Body of pancreas (tissue), 4 donors: ENCODE measurements around the gene EFCAB5. TPM values are rescaled to one million over a fixed set of nuclear protein-coding genes. Genes with fewer than 3 reads are reported as not detected.

ENCODE experiments used
- ATAC-seq: fragments of 150-250 bp; one replicate; pipeline ENCODE4 v1.9.1; 2016
- DNase-seq, 4 donors: peaks; one replicate each; pipeline ENCODE4 v3.0.0-alpha.2; 2019
- H3K27ac ChIP-seq, 4 donors: fragments of 200-600 bp; sonication (generic); 1 replicate in 3 of 4; 2 replicates in 1 of 4; pipeline versions ENCODE4 v1.5.1 to v1.6.1; 2016 to 2019; ENCODE audit warnings: mild to moderate bottlenecking in 1 of 4, mixed read lengths in 1 of 4, moderate library complexity in 1 of 4
- H3K27me3 ChIP-seq, 2 donors: fragments of 200-600 bp; sonication (generic); one replicate each; pipeline ENCODE4 v1.6.0; 2016; ENCODE audit warnings: mild to moderate bottlenecking in 1 of 2
- H3K36me3 ChIP-seq, 2 donors: fragments of 200-600 bp; sonication (generic); replicated peaks in 1 of 2; 2 replicates each; pipeline ENCODE4 v1.5.1; 2016; ENCODE audit warnings: low read depth in 2 of 2; ENCODE audit not compliant: insufficient read depth in 1 of 2
- H3K4me1 ChIP-seq: fragments of 200-600 bp; sonication (generic); one replicate; pipeline ENCODE4 v1.6.0; 2016
- H3K4me3 ChIP-seq, 2 donors: fragments of 200-600 bp; sonication (generic); 1 replicate in 1 of 2; 2 replicates in 1 of 2; pipeline ENCODE4 v1.5.1; 2016 to 2019
- H3K9me3 ChIP-seq, 3 donors: fragments of 200-600 bp; sonication (generic); 1 replicate in 2 of 3; 2 replicates in 1 of 3; pipeline ENCODE4 v1.5.1; 2016
- POLR2A ChIP-seq, 3 donors: fragments of 450-650 bp; IDR thresholded peaks; one replicate each; pipeline ENCODE4 v1.6.1; 2016; ENCODE audit warnings: antibody characterized with exemption in 3 of 3, mild to moderate bottlenecking in 2 of 3
- WGBS, 2 donors: methylation state at CpG; one replicate each; pipeline ENCODE4 v1.1.5; 2017; 5-methylcytosine and 5-hydroxymethylcytosine counted together
- intact Hi-C: fragments of 100-400 bp; cut with DNase I; formaldehyde crosslinking; loops from one replicate; pipeline ENCODE4 v1.15.1; 2023
- total RNA-seq, 2 donors: library from RNA; depleted of rRNA; stranded (reverse); fragments of >200 nt; gene quantifications; one replicate each; pipeline ENCODE4 v1.1.0, GENCODE V29; 2016
- TF ChIP-seq, protein P1 (sequence below), 7 experiments: fragments of 450-650 bp in 4 of 7; fragments of 200-600 bp in 3 of 7; sonication (generic) in 3 of 7; IDR thresholded peaks; one replicate each; pipeline ENCODE4 v1.5.1; 2016 to 2019; ENCODE audit warnings: antibody characterized with exemption in 7 of 7

EFCAB5 gene
- total RNA-seq, 2 donors from 2014 or later, result under 0.01 TPM; not detected in 1

DNA sequence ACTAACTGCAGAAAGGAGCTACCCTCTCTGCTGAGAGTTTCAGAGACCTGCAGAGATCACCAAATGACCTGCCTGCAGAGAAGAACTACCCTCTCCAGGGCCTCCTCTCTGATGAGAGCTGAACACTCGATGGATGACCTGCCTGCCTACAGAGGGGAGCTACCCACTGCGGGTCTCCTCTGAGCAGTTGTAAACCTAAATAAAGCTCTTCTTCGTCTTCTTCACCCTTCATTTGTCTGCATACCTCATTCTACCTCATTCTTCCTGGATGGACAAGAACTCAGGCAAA, 35.6 kb upstream of the EFCAB5 start:
- Histone ChIP-seq H3K4me1 (peaks cover 6% of the 10 kb centered on the region), H3K4me3 (no peak overlapping the region), H3K27me3 (no peaks in the 10 kb centered on the region), H3K36me3 (no peaks in the 10 kb centered on the region), H3K27ac (no peak overlapping the region), H3K9me3 (no peaks in the 10 kb centered on the region)
- intact Hi-C loops, result no loop called here
- TF ChIP-seq POLR2A (IDR thresholded peaks at IDR 0.05), result no peak
- TF ChIP-seq, protein P1, sequence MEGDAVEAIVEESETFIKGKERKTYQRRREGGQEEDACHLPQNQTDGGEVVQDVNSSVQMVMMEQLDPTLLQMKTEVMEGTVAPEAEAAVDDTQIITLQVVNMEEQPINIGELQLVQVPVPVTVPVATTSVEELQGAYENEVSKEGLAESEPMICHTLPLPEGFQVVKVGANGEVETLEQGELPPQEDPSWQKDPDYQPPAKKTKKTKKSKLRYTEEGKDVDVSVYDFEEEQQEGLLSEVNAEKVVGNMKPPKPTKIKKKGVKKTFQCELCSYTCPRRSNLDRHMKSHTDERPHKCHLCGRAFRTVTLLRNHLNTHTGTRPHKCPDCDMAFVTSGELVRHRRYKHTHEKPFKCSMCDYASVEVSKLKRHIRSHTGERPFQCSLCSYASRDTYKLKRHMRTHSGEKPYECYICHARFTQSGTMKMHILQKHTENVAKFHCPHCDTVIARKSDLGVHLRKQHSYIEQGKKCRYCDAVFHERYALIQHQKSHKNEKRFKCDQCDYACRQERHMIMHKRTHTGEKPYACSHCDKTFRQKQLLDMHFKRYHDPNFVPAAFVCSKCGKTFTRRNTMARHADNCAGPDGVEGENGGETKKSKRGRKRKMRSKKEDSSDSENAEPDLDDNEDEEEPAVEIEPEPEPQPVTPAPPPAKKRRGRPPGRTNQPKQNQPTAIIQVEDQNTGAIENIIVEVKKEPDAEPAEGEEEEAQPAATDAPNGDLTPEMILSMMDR (IDR thresholded peaks at IDR 0.05), result no peak
- no peak for ATAC-seq
- DNase-seq, result no peak
- 94 to 98% methylated on average over 3 of the region's 3 CpGs for WGBS, 2 donors

DNA sequence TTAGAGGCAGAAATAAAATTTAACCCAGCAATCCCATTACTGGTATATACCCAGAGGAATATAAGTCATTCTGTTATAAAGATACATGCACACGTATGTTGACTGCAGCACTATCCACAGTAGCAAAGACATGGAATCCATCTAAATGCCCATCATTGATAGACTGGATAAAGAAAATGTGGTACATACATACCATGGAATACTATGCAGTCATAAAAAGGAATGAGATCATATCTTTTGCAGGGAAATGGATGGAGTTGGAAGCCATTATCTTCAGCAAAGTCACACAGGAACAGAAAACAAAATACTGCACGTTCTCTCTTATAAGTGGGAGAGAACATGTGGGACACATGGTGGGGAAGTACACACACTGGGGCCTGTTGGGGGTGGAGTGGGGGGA, 34.5 kb upstream of the EFCAB5 start:
- WGBS, 2 donors, result 98 to 100% methylated on average over 2 of the region's 2 CpGs
- TF ChIP-seq POLR2A (IDR thresholded peaks at IDR 0.05), result no peak
- TF ChIP-seq, protein P1 (IDR thresholded peaks at IDR 0.05), result no peak
- Histone ChIP-seq H3K27me3 (no peaks in the 10 kb centered on the region), H3K27ac (no peak overlapping the region), H3K9me3 (no peaks in the 10 kb centered on the region), H3K4me3 (no peak overlapping the region), H3K4me1 (peaks cover 18% of the 10 kb centered on the region), H3K36me3 (no peaks in the 10 kb centered on the region)
- ATAC-seq, result no peak
- intact Hi-C loops, result no loop called here
- no peak for DNase-seq

DNA sequence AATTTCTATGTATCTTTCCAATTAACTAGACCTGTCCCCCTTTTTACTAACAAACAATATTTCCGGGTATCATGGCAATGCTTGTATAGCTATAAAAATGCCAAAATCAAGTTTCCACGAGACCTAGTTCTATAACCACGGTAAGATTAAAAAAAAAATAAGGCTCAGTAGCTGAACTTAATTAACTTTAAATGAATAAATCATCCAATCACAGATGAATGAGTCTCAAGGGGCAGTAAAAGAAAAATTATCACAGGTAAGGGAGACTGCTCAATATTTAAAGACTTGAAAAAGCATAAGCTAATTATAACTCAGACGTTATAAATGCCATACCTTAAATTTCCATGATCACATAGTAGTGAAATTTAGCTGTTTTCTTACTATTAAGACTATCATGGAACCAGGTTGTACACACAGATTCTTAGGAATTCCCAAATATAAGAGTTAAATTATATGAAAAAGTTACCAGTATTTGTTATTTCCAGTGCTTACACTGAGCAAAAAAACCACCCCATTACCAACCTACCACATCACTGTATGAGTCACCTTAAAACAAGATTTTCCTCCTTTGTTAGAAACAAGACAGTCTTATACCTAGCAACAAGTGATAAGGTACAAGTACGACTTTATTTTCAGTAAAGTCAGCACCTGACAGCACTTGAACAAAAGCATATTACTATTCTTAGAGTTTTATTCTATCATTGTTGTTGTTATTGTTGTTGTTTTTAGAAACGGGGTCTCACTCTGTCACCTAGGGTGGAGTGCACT, 32.0 kb upstream of the EFCAB5 start:
- no peak for DNase-seq
- H3K4me3 ChIP-seq, result no peak overlapping the region
- no peaks in the 10 kb centered on the region for H3K36me3 ChIP-seq
- no peaks in the 10 kb centered on the region for H3K9me3 ChIP-seq
- ATAC-seq, result peak; percentile 48
- TF ChIP-seq POLR2A (IDR thresholded peaks at IDR 0.05), result no peak
- TF ChIP-seq, protein P1 (IDR thresholded peaks at IDR 0.05), result no peak
- H3K27me3 ChIP-seq, result no peaks in the 10 kb centered on the region
- H3K4me1 ChIP-seq, result peaks cover 27% of the 10 kb centered on the region
- 83 to 87% methylated on average over 6 of the region's 6 CpGs for WGBS, 2 donors
- intact Hi-C loops, result no loop called here
- H3K27ac ChIP-seq, result no peak overlapping the region

DNA sequence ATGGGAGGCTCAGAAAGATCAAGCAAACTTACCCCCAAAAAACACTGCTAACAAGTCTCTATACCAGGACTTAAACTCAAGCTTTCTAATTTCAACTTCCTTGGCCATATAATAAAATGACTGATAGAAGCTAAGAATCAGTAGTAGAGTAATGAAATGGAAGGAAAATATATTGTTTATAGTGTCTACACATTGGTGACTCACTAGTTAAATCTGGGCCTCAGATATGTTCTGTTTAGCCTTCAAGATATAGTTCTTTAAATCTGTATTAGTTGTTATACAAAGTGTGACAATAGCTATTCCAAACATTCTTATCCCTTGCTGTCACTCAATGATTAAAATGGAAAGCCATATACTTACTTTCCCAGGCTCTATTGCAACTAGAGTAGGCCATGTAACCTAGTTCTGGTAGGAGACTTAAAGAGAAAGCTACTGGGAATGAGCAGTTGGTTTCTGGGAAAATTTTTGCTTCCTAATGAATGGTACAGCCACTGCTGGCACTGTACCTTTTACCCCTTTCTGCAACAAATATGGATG, 29.7 kb upstream of the EFCAB5 start:
- Histone ChIP-seq H3K4me3 (no peak overlapping the region), H3K9me3 (no peaks in the 10 kb centered on the region), H3K27me3 (no peaks in the 10 kb centered on the region), H3K36me3 (no peaks in the 10 kb centered on the region), H3K4me1 (peaks cover 27% of the 10 kb centered on the region), H3K27ac (no peak overlapping the region)
- TF ChIP-seq, protein P1 (IDR thresholded peaks at IDR 0.05), result no peak
- TF ChIP-seq POLR2A (IDR thresholded peaks at IDR 0.05), result no peak
- ATAC-seq (peak; percentile 80), DNase-seq (no peak)
- intact Hi-C loops, result no loop called here
